MM.1S (cell line): ENCODE data around the gene RNF112.

Experiments used
- EZH2phosphoT487 ChIP-seq: fragments of 300-600 bp; sonication (generic); IDR thresholded peaks from 2 replicates; pipeline ENCODE4 v1.6.1; 2018; ENCODE audit warnings: antibody characterized with exemption, low read length
- TF ChIP-seq, protein P1 (sequence below): fragments of 300-600 bp; sonication (generic); IDR thresholded peaks from 2 replicates; pipeline ENCODE4 v1.5.1; 2016; ENCODE audit warnings: antibody characterized with exemption, low read length, mixed read lengths

GRCh38 chr17:19447085-19447583, 36.1 kb downstream of the RNF112 start:
- TF ChIP-seq, protein P1, sequence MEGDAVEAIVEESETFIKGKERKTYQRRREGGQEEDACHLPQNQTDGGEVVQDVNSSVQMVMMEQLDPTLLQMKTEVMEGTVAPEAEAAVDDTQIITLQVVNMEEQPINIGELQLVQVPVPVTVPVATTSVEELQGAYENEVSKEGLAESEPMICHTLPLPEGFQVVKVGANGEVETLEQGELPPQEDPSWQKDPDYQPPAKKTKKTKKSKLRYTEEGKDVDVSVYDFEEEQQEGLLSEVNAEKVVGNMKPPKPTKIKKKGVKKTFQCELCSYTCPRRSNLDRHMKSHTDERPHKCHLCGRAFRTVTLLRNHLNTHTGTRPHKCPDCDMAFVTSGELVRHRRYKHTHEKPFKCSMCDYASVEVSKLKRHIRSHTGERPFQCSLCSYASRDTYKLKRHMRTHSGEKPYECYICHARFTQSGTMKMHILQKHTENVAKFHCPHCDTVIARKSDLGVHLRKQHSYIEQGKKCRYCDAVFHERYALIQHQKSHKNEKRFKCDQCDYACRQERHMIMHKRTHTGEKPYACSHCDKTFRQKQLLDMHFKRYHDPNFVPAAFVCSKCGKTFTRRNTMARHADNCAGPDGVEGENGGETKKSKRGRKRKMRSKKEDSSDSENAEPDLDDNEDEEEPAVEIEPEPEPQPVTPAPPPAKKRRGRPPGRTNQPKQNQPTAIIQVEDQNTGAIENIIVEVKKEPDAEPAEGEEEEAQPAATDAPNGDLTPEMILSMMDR: peak; percentile 88
- no peak for TF ChIP-seq EZH2phosphoT487
